ENCODE measurements around the gene ACP1.

GRCh38 chr2:264493-265468 lies at the start of gene ACP1:
- peak; percentile 93 for TF ChIP-seq POLR2A (IDR thresholded peaks at IDR 0.05; ENCODE audit: low read depth, low read length)
- TF ChIP-seq TAF1 (IDR thresholded peaks at IDR 0.05; ENCODE audit: borderline replicate concordance, low read depth, low read length) = peak; percentile 82
- peak; percentile 87 for TF ChIP-seq POLR2AphosphoS5 (IDR thresholded peaks at IDR 0.05; ENCODE audit: low read depth, low read length)

All from GM12892 (cell line).